Mucosa of descending colon (tissue), 3 donors: ENCODE data around the gene TSPAN3. TPM values are rescaled to one million over a fixed set of nuclear protein-coding genes. Genes with fewer than 3 reads are reported as not detected.

ENCODE experiments used
- ATAC-seq: fragments of 200-7000 bp; cut with Tn5 transposase; one replicate; pipeline ENCODE4 v1.9.1; 2020; ENCODE audit warnings: mild to moderate bottlenecking, moderate library complexity
- DNase-seq, 3 donors: peaks; one replicate each; pipeline ENCODE4 v3.0.0-alpha.2; 2020
- H3K36me3 ChIP-seq: fragments of 200-600 bp; one replicate; pipeline ENCODE4 v1.8.0; 2021; ENCODE audit warnings: low read depth, mild to moderate bottlenecking
- H3K4me1 ChIP-seq: fragments of 200-600 bp; one replicate; pipeline ENCODE4 v1.8.0; 2021; ENCODE audit warnings: low read depth, mild to moderate bottlenecking
- H3K4me3 ChIP-seq: fragments of 200-600 bp; one replicate; pipeline ENCODE4 v1.8.0; 2021; ENCODE audit warnings: mild to moderate bottlenecking
- H3K9me3 ChIP-seq: fragments of 200-600 bp; one replicate; pipeline ENCODE4 v1.8.0; 2021; ENCODE audit warnings: mild to moderate bottlenecking
- intact Hi-C, 2 donors: fragments of 100-400 bp; cut with DNase I in 1 of 2; cut with micrococcal nuclease in 1 of 2; formaldehyde crosslinking; loops; one replicate each; pipeline versions ENCODE4 v1.11.0 to v1.11.1; 2022; cut with DNase I, micrococcal nuclease
- total RNA-seq, 3 donors: library from RNA; stranded (reverse); fragmentation: NEBNext Ultra II Directional in 2 of 3; extraction: Animal tissue kit (Norgen Biotek cat#: 25700) in 2 of 3; gene quantifications; one replicate each; pipeline versions ENCODE4 v1.2.1 to v1.2.4, GENCODE V29; 2021 to 2023
- TF ChIP-seq, protein P1 (sequence below): fragments of 200-600 bp; IDR thresholded peaks from one replicate; pipeline ENCODE4 v1.8.0; 2022; ENCODE audit warnings: antibody characterized with exemption, mild to moderate bottlenecking
- donor health status: DM: no; HTN: no; CAD: no; lungs with moderate emphysema.
- donor health status: DM: no; HTN: no; CAD: no.
- donor health status: DM: no; HTN: yes; CAD: no.

The TSPAN3 gene
- total RNA-seq, 3 donors from 2014 or later = 419 to 945 (median 666) TPM

DNA sequence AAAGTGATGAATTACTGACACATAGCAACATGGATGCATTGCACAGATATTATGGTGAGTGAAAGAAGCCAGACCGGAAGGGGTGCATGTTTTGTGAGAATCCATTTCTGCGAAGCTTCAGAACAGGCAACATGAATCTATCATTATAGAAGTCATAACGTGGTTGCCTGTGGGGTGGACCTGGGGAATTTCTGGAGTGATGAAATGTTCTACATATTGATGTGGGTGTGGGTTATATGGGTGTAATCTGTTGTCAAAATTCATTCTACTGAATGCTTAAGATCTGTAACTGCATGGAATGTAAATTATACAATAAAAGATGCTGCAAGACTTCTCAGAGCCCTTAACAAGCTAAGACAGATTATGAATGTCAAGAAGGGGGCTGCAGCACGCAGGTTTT is 25.2 kb upstream of the TSPAN3 start:
- Histone ChIP-seq H3K4me1 (no peaks in the 10 kb centered on the region), H3K4me3 (no peak overlapping the region), H3K9me3 (no peaks in the 10 kb centered on the region), H3K36me3 (no peaks in the 10 kb centered on the region)
- TF ChIP-seq, protein P1, sequence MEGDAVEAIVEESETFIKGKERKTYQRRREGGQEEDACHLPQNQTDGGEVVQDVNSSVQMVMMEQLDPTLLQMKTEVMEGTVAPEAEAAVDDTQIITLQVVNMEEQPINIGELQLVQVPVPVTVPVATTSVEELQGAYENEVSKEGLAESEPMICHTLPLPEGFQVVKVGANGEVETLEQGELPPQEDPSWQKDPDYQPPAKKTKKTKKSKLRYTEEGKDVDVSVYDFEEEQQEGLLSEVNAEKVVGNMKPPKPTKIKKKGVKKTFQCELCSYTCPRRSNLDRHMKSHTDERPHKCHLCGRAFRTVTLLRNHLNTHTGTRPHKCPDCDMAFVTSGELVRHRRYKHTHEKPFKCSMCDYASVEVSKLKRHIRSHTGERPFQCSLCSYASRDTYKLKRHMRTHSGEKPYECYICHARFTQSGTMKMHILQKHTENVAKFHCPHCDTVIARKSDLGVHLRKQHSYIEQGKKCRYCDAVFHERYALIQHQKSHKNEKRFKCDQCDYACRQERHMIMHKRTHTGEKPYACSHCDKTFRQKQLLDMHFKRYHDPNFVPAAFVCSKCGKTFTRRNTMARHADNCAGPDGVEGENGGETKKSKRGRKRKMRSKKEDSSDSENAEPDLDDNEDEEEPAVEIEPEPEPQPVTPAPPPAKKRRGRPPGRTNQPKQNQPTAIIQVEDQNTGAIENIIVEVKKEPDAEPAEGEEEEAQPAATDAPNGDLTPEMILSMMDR = no peak
- intact Hi-C loops = no loop called here
- ATAC-seq (no peak), DNase-seq (no peak)

DNA sequence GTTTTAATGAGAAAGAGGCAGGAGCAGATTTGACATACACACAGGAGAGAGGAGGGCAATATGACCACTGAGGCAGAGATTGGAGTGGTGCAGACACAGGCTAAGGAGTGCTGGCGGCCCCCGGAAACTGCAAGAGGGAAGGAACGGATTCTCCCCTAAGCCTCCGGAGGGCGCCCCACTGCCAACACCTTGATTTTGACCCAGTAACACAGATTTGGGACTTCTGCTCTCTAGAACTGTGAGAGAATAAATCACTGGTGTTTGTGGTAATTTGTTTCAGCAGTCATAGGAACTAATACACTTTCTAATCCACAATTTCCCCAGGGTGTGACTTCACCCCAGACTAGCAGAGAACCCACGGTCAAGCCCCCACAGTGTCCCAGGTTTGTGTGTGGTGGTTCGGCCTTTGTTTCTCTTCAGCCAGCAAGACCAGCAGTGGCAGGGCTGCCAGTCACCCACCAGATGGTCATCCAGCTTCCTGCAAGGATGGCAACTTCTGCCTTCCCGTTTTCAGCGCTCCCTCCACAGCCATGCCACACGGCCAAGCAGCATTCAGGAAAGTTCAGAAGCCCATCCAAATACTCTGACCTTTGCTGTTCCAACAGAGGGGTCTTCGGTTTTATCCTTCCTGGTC is 23.6 kb upstream of the TSPAN3 start:
- no peaks in the 10 kb centered on the region for H3K4me1 ChIP-seq
- no peaks in the 10 kb centered on the region for H3K36me3 ChIP-seq
- DNase-seq (no peak), ATAC-seq (no peak)
- H3K9me3 ChIP-seq = no peaks in the 10 kb centered on the region
- intact Hi-C loops = no loop called here
- TF ChIP-seq, protein P1 = no peak
- no peak overlapping the region for H3K4me3 ChIP-seq

DNA sequence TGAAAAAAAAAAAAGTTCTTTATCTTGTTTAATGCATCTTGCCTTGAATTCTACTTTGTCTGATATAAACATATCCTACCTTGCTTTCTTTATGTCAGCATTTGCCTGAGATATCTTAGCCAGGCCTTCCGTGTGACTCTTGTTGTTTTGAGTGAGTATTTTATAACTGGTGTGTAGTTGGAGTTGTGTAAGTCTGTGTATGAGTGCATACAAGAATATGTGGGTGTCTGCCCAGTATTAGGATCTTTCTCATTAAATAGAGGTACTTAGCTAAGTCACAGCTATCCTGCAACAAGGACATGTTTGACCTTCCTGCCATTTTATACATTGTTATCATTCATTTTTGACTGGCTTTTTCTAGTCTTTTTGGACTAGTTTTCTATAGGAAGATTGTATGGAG is 22.5 kb upstream of the TSPAN3 start:
- ATAC-seq (no peak), DNase-seq (no peak)
- Histone ChIP-seq H3K9me3 (no peaks in the 10 kb centered on the region), H3K36me3 (no peaks in the 10 kb centered on the region), H3K4me3 (no peak overlapping the region), H3K4me1 (no peaks in the 10 kb centered on the region)
- intact Hi-C loops = no loop called here
- TF ChIP-seq, protein P1 = no peak

DNA sequence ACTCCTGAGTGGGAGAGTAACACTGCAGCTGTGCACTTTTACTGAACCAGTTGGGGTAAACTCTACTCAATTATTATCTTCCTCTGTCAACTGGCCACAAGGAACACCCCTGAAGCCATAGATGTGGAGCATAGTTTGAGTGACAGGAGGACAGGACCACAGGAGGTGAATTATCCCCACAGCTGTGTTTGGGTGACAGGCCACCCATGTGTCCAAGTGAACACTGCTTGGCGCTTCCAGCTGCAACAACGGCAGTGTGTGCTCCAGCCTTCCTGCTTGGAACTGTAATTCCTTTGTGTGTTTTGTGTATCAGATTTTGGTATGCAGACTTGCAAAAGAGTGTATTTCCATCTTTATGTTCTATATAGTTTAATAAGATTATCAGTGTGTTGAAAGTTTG is 20.2 kb upstream of the TSPAN3 start:
- intact Hi-C loops = no loop called here
- H3K4me3 ChIP-seq = no peak overlapping the region
- no peaks in the 10 kb centered on the region for H3K9me3 ChIP-seq
- no peak for DNase-seq
- no peaks in the 10 kb centered on the region for H3K4me1 ChIP-seq
- TF ChIP-seq, protein P1 = no peak
- ATAC-seq = no peak
- no peaks in the 10 kb centered on the region for H3K36me3 ChIP-seq

DNA sequence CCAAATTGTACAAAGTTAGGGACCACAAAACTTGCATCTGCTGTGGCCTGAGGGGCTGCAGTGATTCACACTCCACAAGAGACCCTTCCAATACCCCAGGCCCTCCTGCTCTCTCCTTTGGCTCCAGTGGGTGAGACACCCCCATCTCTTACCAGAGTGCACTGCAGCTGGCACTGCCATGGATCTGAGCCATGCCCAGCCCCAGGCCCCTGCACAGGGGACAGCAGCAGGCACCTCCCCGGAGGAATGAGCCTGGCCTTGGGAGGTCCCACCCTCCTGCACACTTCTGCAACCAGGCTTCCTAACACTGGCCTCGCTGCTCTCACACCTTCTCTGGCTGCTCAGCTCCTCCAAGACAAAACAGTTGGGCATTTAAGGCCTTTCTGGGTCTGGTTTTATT is 16.3 kb upstream of the TSPAN3 start:
- Histone ChIP-seq H3K36me3 (no peaks in the 10 kb centered on the region), H3K9me3 (no peaks in the 10 kb centered on the region), H3K4me1 (peaks cover 9% of the 10 kb centered on the region), H3K4me3 (no peak overlapping the region)
- DNase-seq (no peak), ATAC-seq (no peak)
- TF ChIP-seq, protein P1 = no peak
- intact Hi-C loops = no loop called here

DNA sequence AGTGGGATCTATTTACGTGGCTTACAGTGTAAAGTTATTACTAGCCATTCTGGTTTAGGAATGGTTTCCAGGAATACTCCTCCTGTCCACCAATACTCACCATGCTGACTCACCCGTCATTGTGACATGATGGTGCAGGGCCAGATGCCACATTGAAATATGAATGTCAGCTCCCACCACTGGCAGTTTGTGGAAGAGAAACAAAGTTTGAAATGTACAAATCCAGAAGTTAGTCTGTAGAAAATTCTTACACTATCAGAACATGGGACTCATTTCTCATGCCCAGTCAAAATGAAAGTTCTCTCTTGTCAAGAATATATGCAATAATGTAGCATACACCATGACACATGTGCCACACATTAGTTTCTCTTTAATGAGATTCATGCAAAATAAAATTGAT is 14.4 kb upstream of the TSPAN3 start:
- DNase-seq (no peak), ATAC-seq (no peak)
- Histone ChIP-seq H3K4me3 (no peak overlapping the region), H3K9me3 (no peaks in the 10 kb centered on the region), H3K36me3 (no peaks in the 10 kb centered on the region), H3K4me1 (peaks cover 9% of the 10 kb centered on the region)
- intact Hi-C loops = no loop called here
- TF ChIP-seq, protein P1 = no peak
